Cardiac septum (tissue), 1 donor: ENCODE data around the gene LACRT. TPM values are rescaled to one million over a fixed set of nuclear protein-coding genes. Genes with fewer than 3 reads are reported as not detected.
"Not testable (repeated sequence)": the region's sequence is repeated elsewhere in the genome, so short reads cannot be mapped to it uniquely, and the experiment has no call there.

Source experiments
- DNase-seq: peaks from one replicate; pipeline ENCODE4 v3.0.0-alpha.2; 2020; ENCODE audit warnings: low spot score
- intact Hi-C: fragments of 100-400 bp; cut with DNase I; formaldehyde crosslinking; loops from one replicate; pipeline ENCODE4 v1.14.0; 2022
- long read RNA-seq: library from polyadenylated mRNA; unstranded; transcript quantifications from one replicate; pipeline ENCODE4 v2.0.0, GENCODE V29; 2021
- total RNA-seq: library from RNA; stranded (reverse); fragmentation: NEBNext Ultra II Directional; extraction: Animal tissue kit (Norgen Biotek cat#: 25700); gene quantifications from one replicate; pipeline ENCODE4 v1.2.1, GENCODE V29; 2021
- donor health status: DM: no; HTN: no; CAD: no.

The LACRT gene, protein sequence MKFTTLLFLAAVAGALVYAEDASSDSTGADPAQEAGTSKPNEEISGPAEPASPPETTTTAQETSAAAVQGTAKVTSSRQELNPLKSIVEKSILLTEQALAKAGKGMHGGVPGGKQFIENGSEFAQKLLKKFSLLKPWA
- total RNA-seq: not detected
- long read RNA-seq: 0 reads

- intact Hi-C loops: no loop called here
Measured at GRCh38 chr12:54634795-54635194, at the start of gene LACRT. LACRT (minus strand) TSS chr12:54634895; CDS start chr12:54634841, 54 bp downstream.

GRCh38 chr12:54683398-54683797, 48.7 kb upstream of the LACRT start:
- no peak for DNase-seq
- intact Hi-C loops: no loop called here

More at GRCh38 chr12:54634795-54635194, at the start of gene LACRT:
- DNase-seq: no peak

- DNase-seq: no peak
- intact Hi-C loops: no loop called here
Measured at GRCh38 chr12:54682674-54683073, 48.0 kb upstream of the LACRT start.

GRCh38 chr12:54680374-54680773, 45.7 kb upstream of the LACRT start:
- intact Hi-C loops: no loop called here
- no peak for DNase-seq

DNA sequence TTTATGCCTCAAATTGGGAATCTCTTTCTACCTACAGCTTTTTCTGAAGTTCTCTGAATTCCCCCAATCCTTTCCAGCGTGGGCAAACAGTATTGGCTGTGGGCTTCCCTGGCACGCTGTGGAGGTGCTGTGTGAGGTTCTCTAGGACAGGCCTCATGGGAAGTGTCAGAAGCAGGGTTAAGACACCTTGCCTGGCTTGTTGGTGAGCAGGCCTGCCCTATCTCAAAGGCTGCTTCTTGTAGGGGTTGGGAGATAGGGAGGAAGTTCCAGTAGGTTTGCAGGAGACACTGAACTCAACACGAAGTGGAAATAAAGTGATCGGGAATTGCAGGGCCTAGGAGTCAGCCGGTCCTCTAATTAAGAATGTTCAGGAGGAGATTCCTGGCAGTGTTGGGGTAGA, 43.4 kb upstream of the LACRT start:
- intact Hi-C loops: no loop called here

DNA sequence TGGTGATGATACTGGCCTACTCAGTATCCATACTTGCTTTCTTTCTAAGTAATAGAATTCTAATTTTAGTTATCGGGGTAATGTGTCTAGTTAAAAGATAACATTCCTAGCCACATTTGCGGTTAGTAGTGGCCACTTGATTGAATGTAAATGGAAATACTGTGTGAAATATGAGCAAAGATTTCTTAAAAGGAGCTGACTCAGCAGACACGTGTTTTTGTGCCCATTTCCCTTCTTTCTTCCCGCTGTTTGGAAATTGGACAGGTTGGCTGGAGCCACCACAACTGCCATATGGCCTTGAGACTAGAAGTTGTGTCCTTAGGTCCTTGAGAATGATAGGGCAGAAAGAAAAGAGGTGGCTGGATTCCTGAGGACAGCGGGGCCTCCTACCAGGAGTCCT, 33.2 kb upstream of the LACRT start:
- no peak for DNase-seq
- intact Hi-C loops: no loop called here

More for the DNA sequence above, 43.4 kb upstream of the LACRT start:
- no peak for DNase-seq

GRCh38 chr12:54666008-54666407, 31.3 kb upstream of the LACRT start:
- no peak for DNase-seq
- intact Hi-C loops: no loop called here

- DNase-seq, intact Hi-C loops: not testable (repeated sequence)
Measured at GRCh38 chr12:54665022-54665635, 30.4 kb upstream of the LACRT start.

DNA sequence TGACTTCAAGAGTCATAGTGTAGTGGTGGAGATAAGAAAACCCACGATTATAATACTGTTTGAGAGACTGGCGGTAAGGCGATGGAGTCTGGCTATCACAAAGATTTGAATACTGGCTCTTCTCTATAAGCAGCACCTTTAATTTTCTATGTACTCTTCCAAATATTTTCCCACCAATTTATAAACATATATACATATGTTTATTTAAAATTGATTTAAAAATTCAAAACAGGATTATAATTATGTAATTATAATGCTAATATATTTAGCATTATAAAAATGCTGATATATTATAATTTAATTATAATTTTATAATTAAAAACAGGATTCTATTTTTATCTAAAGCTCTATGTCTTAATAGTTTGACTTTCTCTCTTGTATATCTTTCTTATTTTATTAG, 28.9 kb upstream of the LACRT start:
- intact Hi-C loops: no loop called here
- DNase-seq: no peak

GRCh38 chr12:54662026-54662425, 27.3 kb upstream of the LACRT start:
- DNase-seq: no peak
- intact Hi-C loops: no loop called here

- no peak for DNase-seq
- intact Hi-C loops: no loop called here
Measured at GRCh38 chr12:54661048-54661447, 26.4 kb upstream of the LACRT start.

- no peak for DNase-seq
- intact Hi-C loops: no loop called here
Measured at GRCh38 chr12:54660320-54660962, 25.7 kb upstream of the LACRT start.

DNA sequence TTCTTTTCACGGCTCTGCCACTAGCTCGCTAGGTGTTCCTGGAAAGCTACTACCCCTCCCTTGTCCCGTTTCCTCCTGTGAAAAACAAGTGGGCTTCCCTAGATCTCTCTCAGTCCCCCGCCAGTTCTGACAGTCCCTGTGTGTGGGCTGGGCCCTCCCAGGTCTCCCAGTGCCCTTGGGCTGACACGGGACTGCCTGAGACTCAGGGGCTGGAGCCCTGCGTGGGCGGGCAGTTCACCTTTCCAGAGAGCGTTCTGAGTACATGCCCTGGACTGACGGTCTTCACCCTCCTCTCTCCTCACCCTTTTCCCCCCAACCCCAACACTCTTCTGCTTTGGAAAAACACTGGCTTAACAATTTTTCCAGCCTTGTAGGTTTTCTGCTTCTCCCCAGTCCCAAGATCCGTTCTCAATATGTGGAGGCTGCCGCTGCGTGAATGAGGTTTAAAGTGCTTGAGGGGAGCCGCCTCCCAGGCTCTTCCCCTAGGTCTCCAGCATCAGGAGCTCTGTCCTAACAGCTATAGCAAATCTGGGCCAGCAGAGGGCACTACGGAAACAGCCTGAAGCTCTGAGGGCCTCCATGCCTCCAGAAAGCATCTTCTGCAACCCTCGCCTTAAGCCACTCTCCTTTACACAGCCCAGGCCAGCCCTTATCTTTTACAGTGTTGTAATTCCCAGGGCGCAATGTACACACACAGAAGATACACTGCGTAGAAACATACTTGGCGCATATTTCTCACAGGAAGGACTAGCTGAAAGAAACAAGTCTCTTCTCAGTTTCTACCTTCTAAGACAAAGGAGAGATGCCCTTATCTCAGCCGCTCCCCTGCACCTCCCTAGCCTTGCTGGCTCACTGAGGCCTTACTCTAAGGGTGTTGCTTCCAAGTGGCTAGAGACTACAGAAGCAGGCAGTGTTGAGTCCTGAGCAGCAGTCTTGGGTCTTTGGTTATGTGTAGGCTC, 23.9 kb upstream of the LACRT start:
- no peak for DNase-seq
- intact Hi-C loops: no loop called here

DNA sequence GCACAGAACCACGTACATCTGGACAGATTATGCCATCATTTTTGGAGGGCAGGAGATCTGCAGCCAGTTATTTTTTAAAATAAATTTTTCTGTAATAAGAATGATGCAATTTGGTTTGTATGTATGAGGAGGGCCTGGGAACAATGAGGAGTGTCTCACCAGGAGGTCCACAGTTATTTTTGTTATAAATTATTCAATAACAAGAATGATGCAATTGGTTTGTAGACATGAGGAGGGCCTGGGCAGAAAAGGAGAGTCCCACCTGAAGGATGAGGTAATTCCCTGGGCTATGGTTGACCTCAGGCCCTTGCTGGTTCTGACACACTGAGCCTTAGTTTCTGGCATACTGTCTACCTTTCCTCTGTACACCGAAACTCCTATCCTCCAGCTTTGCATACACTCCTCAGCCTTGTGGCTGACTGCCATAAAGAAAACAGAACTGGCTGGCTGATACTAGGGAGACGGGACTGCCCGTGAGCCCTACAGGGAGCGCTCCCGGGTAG, 22.5 kb upstream of the LACRT start:
- intact Hi-C loops: no loop called here
- no peak for DNase-seq

DNA sequence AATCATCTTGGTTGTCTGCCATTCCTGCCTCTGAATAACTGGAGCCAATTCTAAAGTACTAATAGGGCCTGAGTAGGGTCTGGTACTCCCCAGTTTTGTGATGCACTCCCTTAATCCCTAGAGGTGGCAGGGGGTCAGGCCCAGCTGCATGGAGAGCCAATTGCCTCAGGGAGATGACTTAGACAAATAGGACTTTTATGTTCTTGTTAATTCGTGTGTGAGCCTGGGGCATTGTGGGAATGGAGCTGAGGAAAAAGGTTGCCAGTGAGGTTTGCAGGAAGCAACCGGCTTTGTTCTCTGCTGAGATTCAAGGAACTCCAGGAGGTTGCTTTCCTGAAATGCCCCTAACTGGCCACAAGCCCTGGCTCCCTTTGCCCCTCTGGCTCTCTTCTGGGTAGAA, 20.2 kb upstream of the LACRT start:
- intact Hi-C loops: no loop called here
- DNase-seq: no peak

DNA sequence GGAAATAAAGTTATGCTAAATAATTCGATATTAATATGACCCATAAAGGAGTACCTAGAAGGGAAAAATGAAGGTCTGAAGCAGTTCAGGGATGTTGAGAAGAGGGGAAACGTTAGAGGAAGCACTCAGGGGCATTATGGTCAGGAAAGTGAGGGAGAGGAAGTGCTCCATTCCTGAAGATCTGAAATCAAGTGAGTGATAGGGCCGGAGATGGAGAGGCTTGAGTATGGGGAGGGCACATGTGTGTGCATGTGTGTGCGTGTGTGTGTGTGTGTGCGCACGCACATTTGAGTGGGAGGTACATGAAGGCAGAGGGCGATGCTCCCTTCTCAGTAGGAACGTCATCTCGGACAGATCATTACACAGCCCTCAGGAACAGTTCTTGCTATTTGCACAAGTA, 18.3 kb upstream of the LACRT start:
- intact Hi-C loops: no loop called here
- DNase-seq: no peak

GRCh38 chr12:54650889-54651288, 16.2 kb upstream of the LACRT start:
- intact Hi-C loops: no loop called here

GRCh38 chr12:54650409-54650808, 15.7 kb upstream of the LACRT start:
- intact Hi-C loops: no loop called here
- DNase-seq: no peak

More at GRCh38 chr12:54650889-54651288, 16.2 kb upstream of the LACRT start:
- DNase-seq: no peak

DNA sequence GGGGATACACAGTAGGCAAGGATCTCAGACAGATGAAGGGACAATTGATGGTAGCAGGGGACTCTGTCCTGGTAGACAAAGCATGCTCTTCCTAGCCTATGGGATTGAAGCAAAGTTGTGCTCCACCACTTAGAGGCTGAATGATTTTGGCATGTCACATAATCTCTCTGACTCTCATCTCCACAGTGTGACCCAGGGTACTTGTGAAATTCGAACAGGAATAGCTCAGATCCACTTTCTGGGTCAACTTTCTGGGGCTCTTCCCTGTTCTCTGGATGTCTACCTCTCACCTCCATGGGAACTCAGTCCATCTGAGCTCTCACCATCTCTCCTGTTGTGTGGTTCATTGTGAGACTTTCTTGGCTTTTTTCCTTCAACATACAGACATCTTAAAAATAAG, 15.1 kb upstream of the LACRT start:
- intact Hi-C loops: no loop called here
- no peak for DNase-seq

DNA sequence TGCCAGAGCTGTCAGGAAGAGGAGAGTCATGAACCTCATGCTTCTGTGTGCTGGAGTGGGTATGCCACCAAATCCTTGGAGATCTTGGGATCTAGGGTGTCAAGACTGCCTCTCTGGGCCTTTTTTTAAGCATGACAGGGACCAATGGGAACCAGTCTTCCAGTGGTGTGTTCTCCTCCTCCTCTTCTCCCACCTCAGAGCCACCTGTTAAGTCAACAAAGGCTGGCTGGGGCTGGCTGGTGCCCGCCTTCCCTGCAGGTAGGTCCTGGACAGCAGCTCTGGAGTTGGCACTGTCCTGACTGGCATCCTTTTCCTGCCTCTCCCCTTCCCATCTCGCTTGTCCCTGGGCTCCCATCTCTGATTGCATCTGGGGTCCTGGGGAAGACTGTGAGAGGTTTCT, 13.6 kb upstream of the LACRT start, which contains the start of gene DCD:
Gene DCD, minus strand, starts transcription at position 101 of the 400 bp plus-strand sequence. Its CDS starts 62 bp downstream, at position 39.
- intact Hi-C loops: no loop called here
- DNase-seq: no peak
